DMS 273 (cell line): ENCODE measurements around the gene CFAP54.

ENCODE experiments used
- DNase-seq: peaks from one replicate; lab custom pipeline; 2025; ENCODE audit not compliant: unreplicated experiment; lab: John Stamatoyannopoulos, UW

CFAP54 gene

GRCh38 chr12:96812153-96812552 is 322.8 kb downstream of the CFAP54 start:
- no peak for DNase-seq

GRCh38 chr12:96814200-96814599 is 324.8 kb downstream of the CFAP54 start:
- DNase-seq: no peak

- no peak for DNase-seq
Measured at GRCh38 chr12:96821592-96821991, 332.2 kb downstream of the CFAP54 start.

DNA sequence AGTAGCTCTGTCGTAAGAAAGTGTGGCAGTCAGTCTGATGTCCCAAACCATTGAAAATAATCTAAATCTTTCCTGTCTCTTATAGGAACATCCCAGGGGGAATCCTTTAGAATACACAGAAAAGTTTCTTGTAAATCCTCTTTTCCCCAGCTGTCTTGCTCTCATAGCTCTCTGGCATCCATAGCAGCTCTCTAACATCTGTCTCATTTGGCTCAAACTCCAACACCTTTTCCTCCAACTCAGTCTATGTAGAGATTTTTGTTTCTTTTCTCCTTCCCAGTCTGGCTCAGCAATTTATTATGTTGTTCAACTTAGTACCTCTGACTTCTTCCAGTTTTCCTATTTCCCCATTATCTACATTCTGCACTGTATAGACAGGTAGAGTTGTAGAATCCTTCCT is 333.3 kb downstream of the CFAP54 start:
- no peak for DNase-seq

- no peak for DNase-seq
Measured at GRCh38 chr12:96824074-96824837, 334.9 kb downstream of the CFAP54 start.

DNA sequence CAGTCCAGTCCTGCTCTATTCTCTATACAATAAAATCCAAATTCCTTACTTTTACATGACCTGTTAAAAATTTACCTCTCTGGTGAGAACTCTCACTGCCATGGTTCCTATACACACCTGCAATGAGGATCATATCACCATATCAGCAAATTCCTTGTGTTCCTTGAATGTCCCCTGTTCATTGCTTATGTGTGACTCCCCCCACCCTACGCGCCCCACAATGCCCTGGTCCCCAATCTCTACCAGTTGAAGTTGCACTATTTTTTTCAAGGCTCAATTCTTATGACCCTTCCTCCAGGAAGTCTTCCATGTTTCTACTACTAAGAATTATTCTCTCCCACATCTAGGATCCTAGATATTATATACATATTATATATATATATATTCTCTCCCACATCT is 335.5 kb downstream of the CFAP54 start:
- DNase-seq: no peak

GRCh38 chr12:96828169-96828789 is 338.9 kb downstream of the CFAP54 start:
- no peak for DNase-seq

DNA sequence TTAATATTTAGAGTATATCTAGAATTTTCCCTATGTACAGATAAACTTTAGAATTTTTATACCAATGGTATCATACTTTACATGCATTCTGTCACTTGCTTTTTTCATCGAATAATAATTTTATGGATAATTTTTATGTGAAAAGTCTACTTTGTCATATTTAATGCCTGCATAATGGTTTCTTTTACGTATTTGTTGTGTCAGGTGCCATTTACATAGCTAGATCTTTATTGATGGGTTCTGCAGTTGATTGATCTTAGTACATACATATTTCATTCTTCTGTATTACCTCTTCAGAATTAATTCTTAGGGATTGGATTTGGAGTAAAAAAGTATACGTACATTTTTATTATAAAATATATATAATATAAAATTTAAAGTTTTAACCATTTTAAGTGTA is 340.0 kb downstream of the CFAP54 start:
- DNase-seq: no peak

GRCh38 chr12:96831346-96831745 is 342.0 kb downstream of the CFAP54 start:
- no peak for DNase-seq

GRCh38 chr12:96846293-96846692 is 356.9 kb downstream of the CFAP54 start:
- DNase-seq: no peak

GRCh38 chr12:96850676-96851075 is 361.3 kb downstream of the CFAP54 start:
- no peak for DNase-seq

DNA sequence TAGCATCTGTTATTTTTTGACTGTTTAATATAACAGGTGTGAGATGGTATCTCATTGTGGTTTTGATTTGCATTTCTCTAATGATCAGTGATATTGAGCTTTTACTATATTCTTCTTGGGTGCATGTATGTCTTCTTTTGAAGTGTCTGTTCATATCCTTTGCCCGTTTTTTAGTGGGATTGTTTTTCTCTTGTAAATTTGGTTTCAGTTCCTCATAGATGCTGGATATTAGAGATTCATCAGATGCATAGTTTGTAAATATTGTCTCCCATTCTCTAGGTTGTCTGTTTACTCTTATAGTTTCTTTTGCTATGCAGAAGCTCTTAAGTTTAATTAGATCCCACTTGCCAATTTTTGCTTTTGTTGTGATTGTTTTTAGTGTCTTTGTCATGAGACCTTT is 368.8 kb downstream of the CFAP54 start:
- DNase-seq: no peak

- DNase-seq: no peak
Measured at GRCh38 chr12:96861656-96862055, 372.3 kb downstream of the CFAP54 start.

GRCh38 chr12:96862326-96862725 is 372.9 kb downstream of the CFAP54 start:
- DNase-seq: no peak

- no peak for DNase-seq
Measured at GRCh38 chr12:96864335-96864734, 375.0 kb downstream of the CFAP54 start.

DNA sequence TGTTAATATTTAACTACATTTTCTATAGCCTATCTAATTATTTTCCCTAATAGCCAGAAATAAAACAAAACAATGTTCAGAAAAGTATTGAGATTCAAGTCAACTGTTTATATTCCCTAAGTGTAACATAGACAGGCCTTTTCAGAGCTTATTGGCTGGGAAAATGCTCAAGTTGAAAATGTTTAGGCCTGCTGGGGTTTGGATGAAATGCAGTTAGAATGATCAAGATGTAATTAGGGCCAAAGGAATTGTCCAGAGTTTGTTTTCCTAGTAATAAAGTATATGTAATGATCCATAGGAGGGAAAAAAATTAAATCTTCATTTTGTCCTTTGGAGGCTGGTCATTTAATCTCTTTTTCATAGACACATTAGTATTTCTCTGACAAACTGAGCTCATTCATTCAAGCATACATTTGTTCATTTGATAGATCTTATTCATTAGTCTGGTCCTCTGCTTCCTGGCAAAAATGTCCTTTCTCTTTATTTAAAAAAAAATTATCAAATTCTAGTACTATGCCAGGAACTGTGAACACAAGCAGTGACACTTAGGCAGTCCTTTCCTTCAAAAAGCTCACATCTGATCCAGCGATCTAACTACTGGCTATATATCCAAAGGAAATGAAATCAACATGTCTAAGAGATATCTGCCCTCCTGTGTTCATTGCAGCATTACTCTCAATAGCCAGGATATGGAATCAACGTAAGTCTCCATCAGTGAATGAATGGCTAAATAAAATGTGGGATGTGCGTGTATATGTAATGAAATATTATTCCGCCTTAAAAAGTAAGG is 377.6 kb downstream of the CFAP54 start:
- no peak for DNase-seq

DNA sequence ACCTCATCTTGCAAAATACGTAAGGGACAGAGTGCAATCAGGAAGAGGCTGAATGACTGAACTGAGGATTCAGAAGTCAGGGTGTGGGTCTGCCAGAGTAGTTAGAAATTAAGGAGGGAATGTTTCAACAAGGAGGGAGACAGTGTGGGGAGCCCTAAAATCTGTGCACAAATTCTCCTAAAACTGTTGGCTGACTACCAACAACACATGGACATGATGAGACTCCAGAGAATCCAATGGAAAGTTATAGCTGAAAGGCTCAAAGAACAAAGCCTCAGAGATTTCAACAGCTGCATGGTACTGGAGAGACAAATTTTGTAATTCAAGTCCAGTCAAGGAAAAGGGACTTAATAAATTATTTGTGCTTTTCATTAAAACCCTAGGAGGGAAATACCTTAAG is 381.6 kb downstream of the CFAP54 start:
- DNase-seq: no peak

GRCh38 chr12:96872961-96873360 is 383.6 kb downstream of the CFAP54 start:
- no peak for DNase-seq

- no peak for DNase-seq
Measured at GRCh38 chr12:96874211-96874610, 384.8 kb downstream of the CFAP54 start.

DNA sequence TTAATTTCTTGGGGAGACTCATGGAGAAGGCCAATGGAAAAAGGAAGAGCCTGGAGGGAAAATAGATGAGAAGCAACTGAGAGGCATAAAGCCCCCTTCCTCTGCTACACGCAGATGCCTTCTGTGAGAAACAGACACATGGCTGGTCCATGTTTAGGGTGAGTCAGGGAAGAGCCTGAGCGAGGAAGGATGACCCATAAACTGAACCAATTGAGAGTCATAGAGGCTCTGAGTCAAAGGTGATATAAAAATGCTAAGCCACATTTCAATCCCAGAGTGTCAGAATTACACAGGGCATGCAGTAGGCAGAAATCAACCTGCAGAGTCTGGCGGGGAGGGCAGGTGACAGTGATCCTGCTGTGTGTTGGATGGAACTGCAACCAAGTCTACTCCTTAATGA is 387.6 kb downstream of the CFAP54 start:
- DNase-seq: no peak

GRCh38 chr12:96878704-96879103 is 389.3 kb downstream of the CFAP54 start:
- no peak for DNase-seq

DNA sequence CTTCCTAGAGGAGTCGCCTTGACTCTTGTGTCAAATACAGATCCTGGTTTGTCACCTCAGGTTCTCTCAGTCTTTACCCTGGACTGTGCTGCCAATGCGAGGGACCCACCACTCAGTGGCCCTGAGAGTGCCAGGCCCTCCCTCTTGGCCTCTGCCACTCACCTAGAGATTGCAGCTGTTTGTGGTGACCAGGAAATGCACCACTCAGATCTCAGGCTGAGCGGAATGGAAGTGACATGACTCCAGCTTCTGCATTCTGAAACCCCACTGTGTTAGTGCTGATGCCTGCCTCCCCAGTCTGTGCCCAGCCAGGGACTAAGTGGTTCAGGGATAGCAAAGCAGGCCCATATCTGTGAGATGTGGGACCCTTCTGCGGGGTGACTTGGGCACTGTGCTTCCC is 389.9 kb downstream of the CFAP54 start:
- DNase-seq: no peak
